GM23248 (cell line): ENCODE data around the gene TSPAN14. TPM values are rescaled to one million over a fixed set of nuclear protein-coding genes. Genes with fewer than 3 reads are reported as not detected.
"Not testable (repeated sequence)": the region's sequence is repeated elsewhere in the genome, so short reads cannot be mapped to it uniquely, and the experiment has no call there.

Source experiments
- DNase-seq: peaks from one replicate; pipeline ENCODE4 v3.0.0-alpha.2; 2015
- H2AFZ ChIP-seq: fragments of 200-600 bp; sonication (generic); 2 replicates; pipeline ENCODE4 v1.6.1; 2016; ENCODE audit warnings: antibody characterized with exemption
- H3F3A ChIP-seq: fragments of 200-600 bp; sonication (generic); 2 replicates; pipeline ENCODE4 v1.6.1; 2016; ENCODE audit warnings: mild to moderate bottlenecking, antibody characterized with exemption, mixed run types; ENCODE audit not compliant: insufficient read depth
- H3K27ac ChIP-seq: fragments of 200-600 bp; sonication (generic); 2 replicates; pipeline ENCODE4 v1.5.1; 2016; ENCODE audit warnings: mild to moderate bottlenecking
- H3K27me3 ChIP-seq: fragments of 200-600 bp; sonication (generic); replicated peaks from 2 replicates; pipeline ENCODE4 v1.6.1; 2016; ENCODE audit warnings: mild to moderate bottlenecking; ENCODE audit not compliant: insufficient read depth
- H3K36me3 ChIP-seq: fragments of 200-600 bp; sonication (generic); 2 replicates; pipeline ENCODE4 v1.6.1; 2016; ENCODE audit warnings: low read depth, mild to moderate bottlenecking
- H3K4me1 ChIP-seq: fragments of 200-600 bp; sonication (generic); 2 replicates; pipeline ENCODE4 v1.6.1; 2016; ENCODE audit warnings: mild to moderate bottlenecking; ENCODE audit not compliant: insufficient read depth
- H3K4me2 ChIP-seq: fragments of 200-600 bp; sonication (generic); one replicate; pipeline ENCODE4 v1.6.1; 2016; ENCODE audit warnings: mild to moderate bottlenecking; ENCODE audit not compliant: unreplicated experiment
- H3K4me3 ChIP-seq: fragments of 200-600 bp; sonication (generic); 2 replicates; pipeline ENCODE4 v1.5.1; 2016; ENCODE audit warnings: mild to moderate bottlenecking
- H3K79me2 ChIP-seq: fragments of 200-600 bp; sonication (generic); 2 replicates; pipeline ENCODE4 v1.6.1; 2016; ENCODE audit warnings: mild to moderate bottlenecking; ENCODE audit not compliant: insufficient read depth
- H3K9ac ChIP-seq: fragments of 200-600 bp; sonication (generic); 2 replicates; pipeline ENCODE4 v1.6.1; 2016; ENCODE audit warnings: mild to moderate bottlenecking
- H3K9me2 ChIP-seq: fragments of 200-600 bp; sonication (generic); 2 replicates; pipeline ENCODE4 v1.6.1; 2016; ENCODE audit warnings: mixed run types, mild to moderate bottlenecking, moderate library complexity; ENCODE audit not compliant: insufficient read depth
- H3K9me3 ChIP-seq: fragments of 200-600 bp; sonication (generic); one replicate; pipeline ENCODE4 v1.6.1; 2017; ENCODE audit warnings: low read depth
- H4K20me1 ChIP-seq: fragments of 200-600 bp; sonication (generic); 2 replicates; pipeline ENCODE4 v1.6.0; 2016; ENCODE audit not compliant: insufficient read depth
- EZH2 ChIP-seq: fragments of 200-600 bp; sonication (generic); IDR thresholded peaks from 2 replicates; pipeline ENCODE4 v1.6.1; 2018; ENCODE audit warnings: antibody characterized with exemption, mild to moderate bottlenecking; ENCODE audit not compliant: insufficient read depth, poor library complexity, severe bottlenecking
- EZH2phosphoT487 ChIP-seq: fragments of 200-600 bp; sonication (generic); IDR thresholded peaks from 2 replicates; pipeline ENCODE4 v1.6.1; 2018; ENCODE audit warnings: antibody characterized with exemption, moderate library complexity, mild to moderate bottlenecking, low read depth; ENCODE audit not compliant: insufficient read depth
- WGBS, 2 experiments: methylation state at CpG; one replicate each; pipeline ENCODE4 v1.1.6; 2015 to 2017; ENCODE audit warnings: low lambda C conversion rate in 2 of 2, low coverage in 1 of 2; ENCODE audit errors: missing lambda C conversion rate in 2 of 2; 5-methylcytosine and 5-hydroxymethylcytosine counted together
- in situ Hi-C: fragments of 300-500 bp; cut with MboI; formaldehyde crosslinking; loops from 2 replicates; pipeline ENCODE4 v1.15.0; 2020
- polyA plus RNA-seq: library from polyadenylated mRNA; unstranded; fragments of >200 nt; fragmentation: Nextera tagmentation; extraction: Ambion mirVana; gene quantifications from 2 replicates; pipeline ENCODE4 v1.2.1, GENCODE V29; 2016
- total RNA-seq: library from RNA; depleted of rRNA; stranded (reverse); fragments of >200 nt; shearing (Covaris generic); gene quantifications from 2 replicates; pipeline ENCODE4 v1.2.3, GENCODE V29; 2014

Gene TSPAN14
- total and polyA plus RNA-seq, 2 experiments from 2014 or later: 14.1 to 23.7 TPM

DNA sequence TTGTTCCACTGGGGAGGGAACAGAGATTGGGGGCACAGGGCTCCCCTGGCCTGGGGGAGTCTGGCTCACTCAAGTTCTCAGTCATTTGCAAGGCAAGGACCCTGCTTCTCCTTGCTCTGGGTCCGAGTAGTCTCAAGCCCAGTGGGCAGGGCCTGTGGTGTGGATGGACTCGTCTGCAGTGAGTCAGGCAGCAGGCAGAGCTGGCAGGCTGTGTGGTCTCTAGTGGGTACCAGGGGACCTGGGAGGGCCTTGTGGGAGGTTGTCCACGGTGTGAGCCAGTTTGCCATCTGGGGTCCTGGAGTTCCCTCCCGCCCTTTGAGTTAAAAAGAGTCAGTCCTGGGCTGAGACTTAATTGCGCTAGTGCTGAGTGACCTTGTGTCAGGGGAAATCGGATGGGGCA lies 74.8 kb downstream of the TSPAN14 start:
- Histone ChIP-seq H3K27ac (no peak overlapping the region), H3K9me3 (no peaks in the 10 kb centered on the region), H3K4me3 (no peak overlapping the region), H3F3A (no peaks in the 10 kb centered on the region), H3K36me3 (no peaks in the 10 kb centered on the region), H3K27me3 (no peaks in the 10 kb centered on the region), H3K4me2 (no peak overlapping the region), H2AFZ (no peak overlapping the region), H3K4me1 (no peaks in the 10 kb centered on the region), H3K9ac (no peak overlapping the region), H3K9me2 (no peaks in the 10 kb centered on the region), H3K79me2 (no peaks in the 10 kb centered on the region), H4K20me1 (no peaks in the 10 kb centered on the region)
- no peak for DNase-seq
- no peak for TF ChIP-seq EZH2
- no peak for TF ChIP-seq EZH2phosphoT487
- in situ Hi-C loops: no loop called here
- WGBS, 2 experiments: 62 to 64% methylated on average over 6 of the region's 6 CpGs

DNA sequence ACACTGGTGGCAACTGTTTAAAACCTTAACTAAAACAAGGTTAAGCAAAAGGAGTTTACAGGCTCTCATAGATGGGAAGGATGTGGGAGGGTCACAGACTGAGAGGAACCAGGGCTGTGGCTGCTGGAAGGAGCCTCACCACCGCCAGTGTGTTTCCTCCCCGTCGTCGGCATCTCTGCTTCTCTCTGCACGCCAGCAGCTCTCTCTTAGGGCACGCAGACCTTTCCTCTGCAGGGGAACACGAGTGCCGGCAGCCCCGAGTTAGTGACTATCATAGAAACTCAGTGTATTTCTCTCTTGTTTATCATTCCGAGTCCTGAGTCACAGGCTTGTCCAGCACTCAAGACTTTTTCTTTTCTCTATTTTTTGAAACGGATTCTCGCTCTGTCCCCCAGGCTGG lies 75.5 kb downstream of the TSPAN14 start:
- no peak for DNase-seq
- H3K9me3 ChIP-seq: no peaks in the 10 kb centered on the region
- H3K27me3 ChIP-seq: no peaks in the 10 kb centered on the region
- H3K4me1 ChIP-seq: no peaks in the 10 kb centered on the region
- in situ Hi-C loops: no loop called here
- 73 to 78% methylated on average over 12 of the region's 12 CpGs for whole genome bisulfite sequencing, 2 experiments
- H3K4me2 ChIP-seq: no peak overlapping the region
- TF ChIP-seq EZH2: no peak
- no peak for TF ChIP-seq EZH2phosphoT487
- H3F3A ChIP-seq: no peaks in the 10 kb centered on the region
- no peak overlapping the region for H3K9ac ChIP-seq
- H3K79me2 ChIP-seq: no peaks in the 10 kb centered on the region
- H3K27ac ChIP-seq: no peak overlapping the region
- H3K9me2 ChIP-seq: no peaks in the 10 kb centered on the region
- no peaks in the 10 kb centered on the region for H3K36me3 ChIP-seq
- H2AFZ ChIP-seq: no peak overlapping the region
- no peaks in the 10 kb centered on the region for H4K20me1 ChIP-seq
- H3K4me3 ChIP-seq: no peak overlapping the region

DNA sequence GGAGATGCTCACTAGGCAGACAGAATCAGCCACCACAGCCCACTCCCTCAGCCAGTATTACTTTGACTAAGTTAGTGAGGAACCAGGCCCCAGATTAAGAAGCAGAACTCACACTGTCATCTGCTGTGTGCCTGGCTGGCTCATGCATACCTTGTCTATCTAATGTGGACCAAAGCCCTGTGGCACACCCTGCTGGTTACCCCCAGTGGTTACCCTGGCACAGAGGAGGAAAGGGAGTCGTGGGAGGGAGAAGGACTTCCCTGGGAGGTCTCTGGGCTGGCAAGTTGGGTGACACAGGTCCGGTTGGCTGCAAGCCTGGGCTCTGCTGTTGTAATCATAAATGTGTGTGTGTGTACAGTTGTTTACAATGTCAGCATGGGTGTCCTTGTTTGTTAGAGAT lies 76.1 kb downstream of the TSPAN14 start:
- in situ Hi-C loops: no loop called here
- no peak overlapping the region for H3K27ac ChIP-seq
- peak; percentile 34 for DNase-seq

DNA sequence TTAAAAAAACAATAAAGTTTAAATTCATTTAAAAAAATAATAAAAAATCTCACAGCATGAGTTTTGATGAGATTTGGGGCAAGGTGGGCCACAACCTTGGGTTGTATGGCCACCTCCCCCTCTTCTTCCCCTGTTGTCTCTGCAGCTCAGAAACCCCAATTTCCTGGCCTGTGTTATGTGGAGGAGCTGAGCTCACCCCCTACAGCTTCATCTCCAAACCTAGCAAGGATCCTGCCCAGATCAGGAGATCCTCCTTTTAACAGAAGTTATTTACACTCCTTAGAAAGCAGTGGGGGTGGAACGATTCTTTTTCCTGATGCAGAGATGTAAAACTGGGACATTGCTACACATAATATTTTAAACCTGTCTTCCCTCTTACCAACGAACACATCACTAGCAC lies 76.7 kb downstream of the TSPAN14 start:
- H3K79me2 ChIP-seq: no peaks in the 10 kb centered on the region
- H3K27ac ChIP-seq: no peak overlapping the region
- no peaks in the 10 kb centered on the region for H3K27me3 ChIP-seq
- no peaks in the 10 kb centered on the region for H4K20me1 ChIP-seq
- no peak overlapping the region for H3K9ac ChIP-seq
- H3K4me2 ChIP-seq: no peak overlapping the region
- TF ChIP-seq EZH2: no peak
- no peak for TF ChIP-seq EZH2phosphoT487
- H3K4me1 ChIP-seq: no peaks in the 10 kb centered on the region
- H2AFZ ChIP-seq: no peak overlapping the region
- no peaks in the 10 kb centered on the region for H3K36me3 ChIP-seq
- no peaks in the 10 kb centered on the region for H3F3A ChIP-seq
- in situ Hi-C loops: no loop called here
- 21 to 29% methylated on average over 2 of the region's 2 CpGs for WGBS, 2 experiments
- no peaks in the 10 kb centered on the region for H3K9me3 ChIP-seq
- H3K9me2 ChIP-seq: no peaks in the 10 kb centered on the region
- no peak for DNase-seq
- no peak overlapping the region for H3K4me3 ChIP-seq

More for the DNA sequence above, 76.1 kb downstream of the TSPAN14 start:
- Histone ChIP-seq H3K9me2 (no peaks in the 10 kb centered on the region), H3K27me3 (no peaks in the 10 kb centered on the region), H3K9me3 (no peaks in the 10 kb centered on the region), H3K4me1 (no peaks in the 10 kb centered on the region), H3K79me2 (no peaks in the 10 kb centered on the region), H3F3A (no peaks in the 10 kb centered on the region), H3K9ac (no peak overlapping the region), H4K20me1 (no peaks in the 10 kb centered on the region), H3K4me2 (no peak overlapping the region), H3K4me3 (no peak overlapping the region), H2AFZ (no peak overlapping the region), H3K36me3 (no peaks in the 10 kb centered on the region)
- WGBS, 2 experiments: 46% methylated on average over 2 of the region's 2 CpGs
- TF ChIP-seq EZH2phosphoT487 (no peak), EZH2 (no peak)

DNA sequence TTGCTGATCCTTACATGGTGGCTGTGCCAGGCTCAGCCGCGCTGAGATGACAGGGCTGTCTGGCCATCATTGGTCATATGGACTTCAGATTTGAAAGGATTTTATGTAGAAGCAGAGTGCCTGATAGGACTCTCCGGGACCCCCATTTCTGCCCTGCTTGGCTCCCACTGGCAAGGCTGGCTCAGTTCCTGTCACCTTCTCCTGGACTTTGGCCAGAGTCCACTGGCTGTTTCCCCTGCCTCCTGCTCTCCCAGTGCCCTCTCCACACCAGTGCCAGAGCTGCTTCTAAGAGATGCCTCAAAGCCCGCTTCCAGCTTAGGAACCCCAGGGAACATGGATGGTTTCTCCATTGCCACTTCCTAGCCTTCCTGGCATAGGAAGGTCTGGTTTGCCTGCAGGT lies 78.5 kb downstream of the TSPAN14 start:
- no peak overlapping the region for H3K4me3 ChIP-seq
- H3K79me2 ChIP-seq: no peaks in the 10 kb centered on the region
- no peak for TF ChIP-seq EZH2phosphoT487
- TF ChIP-seq EZH2: no peak
- no peak overlapping the region for H3K4me2 ChIP-seq
- H3K9ac ChIP-seq: no peak overlapping the region
- no peaks in the 10 kb centered on the region for H3K9me3 ChIP-seq
- 76 to 84% methylated on average over 4 of the region's 4 CpGs for WGBS, 2 experiments
- no peak for DNase-seq
- H3F3A ChIP-seq: no peaks in the 10 kb centered on the region
- H3K27me3 ChIP-seq: no peaks in the 10 kb centered on the region; the same call in 1 of the 2 replicates
- H4K20me1 ChIP-seq: no peaks in the 10 kb centered on the region
- H3K9me2 ChIP-seq: no peaks in the 10 kb centered on the region
- no peak overlapping the region for H2AFZ ChIP-seq
- H3K4me1 ChIP-seq: no peaks in the 10 kb centered on the region
- in situ Hi-C loops: no loop called here
- no peaks in the 10 kb centered on the region for H3K36me3 ChIP-seq
- no peak overlapping the region for H3K27ac ChIP-seq

DNA sequence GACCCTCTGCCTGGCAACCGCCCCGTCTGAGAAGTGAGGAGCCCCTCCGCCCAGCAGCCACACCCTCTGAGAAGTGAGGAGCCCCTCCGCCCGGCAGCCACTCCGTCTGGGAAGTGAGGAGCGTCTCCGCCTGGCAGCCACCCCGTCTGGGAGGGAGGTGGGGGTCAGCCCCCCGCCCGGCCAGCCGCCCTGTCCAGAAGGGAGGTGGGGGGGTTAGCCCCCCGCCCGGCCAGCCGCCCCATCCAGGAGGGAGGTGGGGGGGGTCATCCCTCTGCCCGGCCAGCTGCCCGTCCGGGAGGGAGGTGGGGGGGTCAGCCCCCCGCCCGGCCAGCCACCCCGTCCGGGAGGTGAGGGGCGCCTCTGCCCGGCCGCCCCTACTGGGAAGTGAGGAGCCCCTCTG lies 79.9 kb downstream of the TSPAN14 start:
- in situ Hi-C loops, H3K27me3 ChIP-seq, H3K4me3 ChIP-seq, H3K9me3 ChIP-seq, H3K27ac ChIP-seq, H3K9ac ChIP-seq, H3K36me3 ChIP-seq, DNase-seq, H3F3A ChIP-seq, H4K20me1 ChIP-seq, H3K79me2 ChIP-seq, H3K4me2 ChIP-seq, H3K4me1 ChIP-seq, H3K9me2 ChIP-seq, H2AFZ ChIP-seq: not testable (repeated sequence)
- 93 to 100% methylated on average over 3 to 15 of the region's 25 CpGs for WGBS, 2 experiments

DNA sequence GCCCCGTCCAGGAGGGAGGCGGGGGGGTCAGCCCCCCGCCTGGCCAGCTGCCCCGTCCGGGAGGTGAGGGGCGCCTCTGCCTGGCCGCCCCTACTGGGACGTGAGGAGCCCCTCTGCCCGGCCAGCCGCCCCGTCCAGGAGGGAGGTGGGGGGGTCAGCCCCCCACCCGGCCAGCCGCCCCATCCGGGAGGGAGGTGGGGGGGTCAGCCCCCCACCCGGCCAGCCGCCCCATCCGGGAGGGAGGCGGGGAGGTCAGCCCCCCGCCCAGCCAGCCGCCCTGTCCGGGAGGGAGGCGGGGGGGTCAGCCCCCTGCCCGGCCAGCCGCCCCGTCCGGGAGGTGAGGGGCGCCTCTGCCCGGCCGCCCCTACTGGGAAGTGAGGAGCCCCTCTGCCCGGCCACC lies 80.5 kb downstream of the TSPAN14 start:
- H3K9me3 ChIP-seq, H3K9ac ChIP-seq, H4K20me1 ChIP-seq, H3K4me1 ChIP-seq, H3K27ac ChIP-seq, H2AFZ ChIP-seq, DNase-seq, H3K36me3 ChIP-seq, H3K27me3 ChIP-seq, in situ Hi-C loops, H3K4me2 ChIP-seq, H3K79me2 ChIP-seq, H3K9me2 ChIP-seq, H3F3A ChIP-seq, H3K4me3 ChIP-seq: not testable (repeated sequence)
- WGBS, 2 experiments: 85% methylated on average over 23 of the region's 30 CpGs; no CpG with 5 or more reads in 1 of the 2 experiments
